Amygdala (tissue), 56 donors: Measurements from ENCODE around the gene CUX1.
A peak's percentile ranks its signal among the peaks of the same experiment; 100 is the strongest.

Source experiments
- DNase-seq, 56 donors: peaks; one replicate each; lab custom pipeline; 2025; lab: John Stamatoyannopoulos, UW

CUX1 gene

DNA sequence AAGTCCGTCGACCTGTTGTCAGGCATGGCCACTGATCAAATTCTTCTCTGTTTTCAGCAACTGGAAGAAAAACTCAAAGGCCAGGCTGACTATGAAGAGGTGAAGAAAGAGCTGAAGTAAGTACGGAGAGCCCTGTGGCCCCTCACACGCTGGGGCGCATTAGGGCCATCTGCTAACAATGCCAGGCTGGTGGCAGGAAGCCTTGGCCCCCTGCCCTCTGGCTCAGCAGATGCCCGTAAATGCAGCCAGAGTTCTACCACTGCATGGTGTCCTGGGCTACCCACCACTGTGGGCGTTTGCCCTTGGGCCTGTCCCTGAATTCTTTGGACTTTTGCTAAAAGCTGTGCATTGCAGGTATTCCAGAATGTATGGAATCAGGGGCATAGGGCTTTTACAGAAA lies 372.3 kb downstream of the CUX1 start:
- peak in 7 of 56 donors; percentile 3 to 25 (median 8) for DNase-seq

DNA sequence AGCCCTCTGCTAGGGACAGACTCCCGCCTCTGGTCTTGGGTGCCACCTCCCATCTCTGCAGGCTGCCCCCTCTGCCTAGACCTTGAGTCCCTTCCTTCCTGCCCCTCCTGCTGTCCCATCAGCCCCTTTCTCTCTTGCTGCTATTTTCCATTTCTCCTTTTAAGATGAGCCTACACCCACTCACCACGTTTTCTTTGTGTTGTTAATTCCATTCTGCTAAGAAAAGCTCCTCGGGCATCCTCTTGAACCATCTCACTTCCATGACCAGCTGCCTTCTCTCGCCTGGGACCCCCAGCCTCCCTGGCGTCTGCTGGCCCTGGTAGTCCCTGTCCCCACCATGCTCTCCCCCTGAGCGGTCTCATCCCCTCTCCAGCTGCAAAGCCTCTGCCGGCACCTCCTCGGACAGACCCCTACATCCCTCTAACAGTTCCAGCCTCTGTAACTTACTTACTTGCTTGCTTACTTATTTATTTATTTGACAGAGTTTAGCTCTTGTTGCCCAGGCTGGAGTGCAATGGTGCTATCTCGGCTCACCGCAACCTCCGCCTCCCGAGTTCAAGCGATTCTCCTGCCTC lies 373.4 kb downstream of the CUX1 start:
- DNase-seq: no peak

DNA sequence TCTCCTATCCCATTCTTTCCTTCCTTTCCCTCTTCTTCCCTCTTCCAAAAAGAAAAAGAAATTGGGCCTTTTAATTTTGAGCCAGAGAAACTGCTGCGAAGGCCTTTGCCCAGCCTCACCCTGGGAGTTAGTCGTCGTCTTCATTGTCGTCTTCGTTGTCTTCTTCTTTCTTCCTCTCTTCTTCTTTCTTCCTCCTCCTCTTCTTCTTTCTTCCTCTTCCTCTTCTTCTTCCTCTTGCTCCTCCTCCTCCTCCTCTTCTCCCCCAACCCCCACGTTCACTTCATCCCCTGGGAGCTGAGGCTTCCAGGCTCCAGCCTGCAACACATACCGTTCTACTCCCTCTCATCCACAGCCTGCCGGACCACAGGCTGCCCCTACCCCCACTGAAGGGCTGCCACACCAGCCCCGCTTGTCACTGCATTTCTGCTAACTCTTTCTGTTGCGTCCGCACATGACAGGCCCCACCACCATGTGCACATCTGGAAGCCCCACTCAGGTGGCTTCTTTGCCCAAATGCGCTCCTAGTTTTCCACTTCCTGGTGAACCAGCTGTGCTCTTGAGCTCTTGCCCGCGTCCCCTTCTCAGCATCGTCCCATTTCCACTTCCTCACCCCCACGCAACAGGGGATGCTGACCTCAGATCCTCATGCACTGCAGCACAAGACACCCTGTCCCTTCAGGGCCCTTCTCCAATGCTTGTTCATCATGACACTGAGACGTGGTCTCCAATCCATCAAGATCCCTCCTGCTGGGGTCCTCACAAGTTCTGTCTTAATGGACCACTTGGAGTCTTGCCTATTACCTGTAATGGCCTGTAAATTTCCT lies 374.3 kb downstream of the CUX1 start:
- no peak for DNase-seq

DNA sequence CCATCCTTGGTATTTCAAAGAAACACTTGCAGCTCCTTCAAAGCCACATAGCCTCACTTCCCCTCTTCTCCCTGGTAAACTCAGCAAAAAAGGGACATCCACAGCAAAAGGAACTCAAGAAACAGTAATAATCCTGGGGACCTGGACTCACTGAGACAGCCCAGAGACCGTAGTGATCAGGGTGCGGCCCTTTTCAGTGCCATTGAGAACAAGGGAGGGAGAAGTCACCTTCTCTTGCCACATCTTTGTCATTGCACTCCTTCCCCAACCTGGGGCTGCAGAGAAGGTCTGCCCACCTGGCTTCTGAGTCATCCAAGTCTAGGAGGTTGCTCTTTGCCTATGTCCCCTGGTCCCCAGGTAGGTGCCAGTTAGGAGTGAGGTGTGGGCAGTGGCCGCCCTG lies 375.4 kb downstream of the CUX1 start:
- no peak for DNase-seq

DNA sequence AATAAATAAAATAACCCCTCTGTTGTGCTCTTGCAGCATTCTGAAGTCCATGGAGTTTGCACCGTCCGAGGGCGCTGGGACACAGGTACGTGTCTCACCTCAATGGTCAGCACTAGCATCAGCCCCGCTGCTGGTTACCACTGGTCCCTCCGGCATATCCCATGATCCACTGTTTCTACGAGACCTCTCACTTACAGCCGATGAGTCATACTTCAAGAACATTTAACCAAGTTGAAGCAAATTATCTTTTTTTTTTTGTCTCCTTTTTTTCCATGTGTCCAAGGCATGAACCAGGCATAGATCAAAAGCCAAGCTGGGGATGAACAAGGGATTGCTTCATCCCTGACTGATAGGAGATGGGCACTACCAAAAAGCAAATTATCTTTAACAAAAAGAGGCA lies 376.4 kb downstream of the CUX1 start:
- DNase-seq: no peak

DNA sequence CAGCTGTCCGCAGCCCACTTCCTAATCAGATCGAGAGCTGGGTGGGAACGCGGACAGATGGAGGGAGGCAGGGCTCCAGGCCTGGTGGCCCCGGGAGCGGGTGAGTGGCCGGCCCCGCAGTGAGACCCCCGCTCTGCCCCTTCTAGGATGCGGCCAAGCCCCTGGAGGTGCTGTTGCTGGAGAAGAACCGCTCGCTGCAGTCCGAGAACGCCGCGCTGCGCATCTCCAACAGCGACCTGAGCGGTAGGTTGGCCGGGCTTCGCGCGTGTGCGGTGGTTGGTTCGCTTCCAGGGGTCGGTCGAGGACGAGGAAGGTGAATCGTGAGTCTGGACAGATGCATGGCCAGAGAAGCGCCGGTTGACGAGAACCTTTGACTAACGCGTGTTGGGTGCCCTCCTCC lies 377.9 kb downstream of the CUX1 start:
- no peak for DNase-seq

DNA sequence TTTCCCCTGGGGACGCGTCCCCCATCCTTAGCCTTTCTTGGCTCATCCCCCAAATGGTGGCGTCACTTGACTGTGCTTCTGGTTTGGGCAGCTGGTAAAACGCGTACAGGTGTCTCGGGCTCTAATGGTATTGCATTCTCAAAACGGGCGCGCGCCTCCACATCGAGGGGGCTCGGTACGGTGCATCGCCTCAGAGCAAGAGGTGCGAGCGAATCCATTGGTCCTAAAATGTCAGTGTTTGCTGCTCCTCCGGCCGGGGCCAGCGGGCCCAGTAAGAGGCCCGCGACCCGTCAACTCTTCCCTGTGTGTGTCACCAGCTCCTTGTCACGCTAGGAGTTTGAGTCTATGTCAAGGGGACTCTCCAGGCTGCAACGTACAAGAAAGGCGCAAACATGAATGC lies 378.6 kb downstream of the CUX1 start:
- DNase-seq: no peak

DNA sequence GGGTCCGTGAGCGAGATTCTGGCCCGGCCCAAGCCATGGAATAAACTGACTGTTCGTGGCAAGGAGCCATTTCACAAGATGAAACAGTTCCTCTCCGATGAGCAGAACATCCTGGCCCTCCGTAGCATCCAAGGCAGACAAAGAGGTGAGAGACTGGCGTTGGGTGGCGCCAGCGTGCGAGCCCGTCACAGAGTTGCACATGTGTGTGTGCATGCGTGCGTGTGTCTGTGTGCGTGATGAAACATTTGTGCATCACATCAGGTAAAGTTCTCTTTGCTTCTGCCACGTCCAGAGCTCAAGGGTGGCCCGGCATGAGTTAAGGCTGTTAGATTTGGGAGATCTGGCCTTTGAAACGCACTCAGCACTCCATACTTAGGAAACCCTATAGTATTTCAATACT lies 379.7 kb downstream of the CUX1 start:
- no peak for DNase-seq

DNA sequence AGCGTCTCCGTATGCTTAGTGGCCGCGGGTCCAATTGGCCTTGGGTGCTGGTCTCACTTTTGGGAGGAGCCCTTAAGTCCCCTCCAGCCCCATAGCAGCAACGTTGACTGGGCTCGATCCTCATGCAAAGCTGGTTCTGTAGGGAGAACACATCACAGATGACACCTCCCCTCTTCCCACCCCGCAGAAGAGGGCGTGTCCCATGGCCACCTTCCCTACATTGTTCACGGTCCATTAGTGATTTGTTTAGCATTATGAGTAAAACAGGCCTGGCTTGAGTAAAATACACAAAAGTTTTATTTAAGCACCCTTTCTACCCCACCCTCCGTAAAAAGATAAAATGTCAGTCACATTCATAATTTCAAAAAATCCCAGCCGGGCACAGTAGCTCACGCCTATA lies 380.2 kb downstream of the CUX1 start:
- no peak for DNase-seq

DNA sequence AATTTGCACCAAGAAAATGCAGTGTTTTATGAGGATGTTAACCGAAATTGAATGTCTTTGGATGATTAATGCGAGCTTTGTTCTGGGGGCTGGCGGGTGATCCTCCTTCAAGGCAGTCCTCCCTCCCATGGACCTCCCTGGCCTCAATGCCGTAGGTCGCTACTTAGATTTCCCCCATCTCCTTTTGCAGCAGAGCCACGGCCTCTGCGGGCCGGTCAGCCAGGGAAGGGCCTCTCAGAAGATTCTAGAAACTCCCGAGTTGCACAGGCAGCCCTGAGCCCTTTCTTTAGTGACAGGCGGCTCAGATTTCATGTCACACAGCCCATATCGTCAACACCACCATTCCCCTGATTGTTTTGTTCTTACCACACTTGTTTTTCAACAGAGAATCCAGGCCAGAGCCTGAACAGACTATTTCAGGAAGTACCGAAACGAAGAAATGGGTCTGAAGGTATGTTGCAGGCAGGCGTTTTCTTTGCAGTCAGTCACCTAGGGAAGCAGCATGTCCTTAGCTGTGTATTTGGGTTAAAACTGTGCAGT lies 381.1 kb downstream of the CUX1 start:
- no peak for DNase-seq

DNA sequence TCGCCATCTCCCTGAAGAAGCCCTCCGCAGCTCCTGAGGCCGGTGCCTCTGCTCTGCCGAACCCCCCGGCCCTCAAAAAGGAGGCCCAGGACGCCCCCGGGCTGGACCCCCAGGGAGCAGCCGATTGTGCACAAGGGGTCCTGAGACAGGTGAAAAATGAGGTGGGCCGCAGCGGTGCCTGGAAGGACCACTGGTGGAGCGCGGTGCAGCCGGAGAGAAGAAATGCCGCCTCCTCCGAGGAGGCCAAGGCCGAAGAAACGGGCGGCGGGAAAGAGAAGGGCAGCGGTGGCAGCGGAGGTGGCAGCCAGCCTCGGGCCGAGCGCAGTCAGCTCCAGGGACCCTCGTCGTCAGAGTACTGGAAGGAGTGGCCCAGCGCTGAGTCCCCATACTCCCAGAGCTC lies 384.1 kb downstream of the CUX1 start:
- no peak for DNase-seq

DNA sequence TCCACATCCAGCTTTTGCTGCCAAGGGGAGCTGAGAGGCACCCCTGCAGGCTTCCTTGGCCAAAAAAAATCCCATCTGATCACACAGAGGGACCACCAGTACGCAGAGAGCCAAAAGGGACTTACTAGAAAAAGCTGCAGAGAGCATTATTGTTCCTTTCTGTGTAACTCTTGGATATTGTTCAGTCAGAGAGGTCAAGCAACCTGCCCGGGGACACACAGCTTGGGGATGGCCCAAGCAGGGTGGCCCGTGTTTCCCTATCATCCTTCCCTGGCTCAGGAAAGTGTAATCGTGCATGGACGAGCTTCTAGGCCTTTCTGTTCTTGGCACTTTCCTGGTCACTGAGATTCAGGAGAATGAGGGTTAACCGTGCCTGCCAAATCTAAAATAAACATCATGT lies 385.1 kb downstream of the CUX1 start:
- no peak for DNase-seq

DNA sequence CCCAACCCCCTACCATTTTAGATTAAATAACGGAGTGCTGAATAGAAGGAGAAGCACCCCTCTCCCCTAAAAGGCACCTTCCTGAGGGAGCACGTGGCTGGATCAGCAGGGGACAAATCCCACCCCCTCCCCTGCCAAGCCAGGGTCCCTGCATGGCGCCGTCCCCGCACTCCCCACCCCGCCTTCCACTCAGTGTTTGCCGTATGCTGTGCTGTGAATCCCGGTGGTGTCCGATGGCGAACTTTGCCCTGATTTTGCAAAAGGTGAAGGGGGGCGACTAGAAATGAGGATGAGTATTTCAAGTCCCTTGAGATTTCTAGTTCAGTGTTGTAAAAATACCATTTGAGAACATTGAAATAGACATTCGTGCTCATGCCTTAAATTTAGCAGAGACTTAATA lies 385.8 kb downstream of the CUX1 start:
- DNase-seq: no peak

DNA sequence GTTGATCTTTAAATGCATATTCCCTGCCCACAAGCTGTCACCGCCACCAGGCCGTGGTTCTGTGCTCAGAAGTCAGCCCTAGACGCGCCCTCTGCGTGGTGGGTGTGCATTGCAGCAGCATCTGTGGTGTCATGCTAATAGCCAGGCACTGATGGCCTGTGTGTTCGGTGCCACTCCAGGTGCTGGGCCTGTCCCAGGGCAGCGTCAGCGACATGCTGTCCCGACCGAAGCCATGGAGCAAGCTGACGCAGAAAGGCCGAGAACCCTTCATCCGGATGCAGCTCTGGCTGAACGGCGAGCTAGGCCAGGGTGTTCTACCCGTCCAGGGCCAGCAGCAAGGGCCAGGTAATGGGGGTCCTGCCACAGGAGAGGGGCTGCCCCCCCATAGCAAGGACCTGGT lies 386.8 kb downstream of the CUX1 start:
- no peak for DNase-seq

DNA sequence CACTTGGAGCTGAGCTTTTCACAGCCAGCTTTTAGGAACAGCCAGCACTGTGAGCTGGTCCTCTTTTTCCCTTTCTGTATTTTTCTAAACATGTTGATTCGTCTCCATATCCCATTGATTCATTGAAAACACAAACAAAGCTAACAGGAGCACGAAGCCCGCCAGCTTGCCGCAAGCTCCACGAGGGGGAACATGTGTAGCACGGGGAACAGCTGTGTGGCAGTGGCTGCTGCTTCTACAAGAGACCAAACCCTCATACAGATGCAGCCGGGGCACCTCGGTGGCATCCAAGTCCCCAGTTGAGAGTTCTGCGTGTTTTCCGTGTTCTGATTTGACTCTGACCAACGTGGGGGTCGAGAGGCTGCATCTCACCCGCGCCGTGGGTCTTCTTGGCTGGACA lies 388.5 kb downstream of the CUX1 start:
- DNase-seq: peak in 17 of 56 donors; percentile 6 to 52 (median 25)

DNA sequence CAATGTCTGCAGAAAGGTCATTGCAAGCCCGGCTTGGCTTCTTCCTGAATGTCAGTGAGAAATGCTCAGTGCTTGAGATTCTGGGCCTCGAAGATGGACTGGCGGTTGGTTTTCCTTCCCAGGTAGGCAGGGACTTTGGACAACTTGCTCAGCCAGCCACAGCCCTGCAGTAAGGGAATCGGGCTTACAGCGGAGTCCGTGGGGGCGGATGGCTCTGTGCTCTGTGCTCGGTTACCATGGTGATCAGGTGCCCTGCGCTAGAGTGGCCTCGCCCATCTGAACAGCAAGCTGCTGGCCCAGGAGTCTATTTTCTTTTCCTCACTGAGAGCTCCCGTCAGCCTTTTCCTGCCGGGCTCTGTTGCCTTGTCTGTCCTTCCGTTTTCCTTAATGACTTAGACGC lies 391.4 kb downstream of the CUX1 start:
- peak in 12 of 56 donors; percentile 3 to 44 (median 12) for DNase-seq

DNA sequence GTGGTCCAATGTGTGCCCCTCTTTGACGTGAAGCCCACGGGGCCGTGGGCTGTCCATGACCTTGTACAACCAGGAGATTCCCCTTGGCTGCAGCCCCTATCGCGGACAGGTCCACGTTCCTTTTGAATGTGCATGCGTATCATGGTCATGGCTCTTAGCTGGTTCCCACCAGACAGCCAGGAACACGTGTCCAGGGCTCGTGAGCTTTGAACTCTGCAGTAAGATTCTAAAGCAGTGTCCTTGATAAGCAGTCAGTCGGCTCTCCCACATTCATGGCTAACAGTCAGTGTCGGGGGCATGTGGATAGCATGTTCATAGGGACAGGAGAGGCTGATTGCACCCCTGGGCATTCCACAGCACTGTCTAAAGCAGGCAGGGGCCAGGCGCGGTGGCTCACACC lies 393.4 kb downstream of the CUX1 start:
- no peak for DNase-seq

DNA sequence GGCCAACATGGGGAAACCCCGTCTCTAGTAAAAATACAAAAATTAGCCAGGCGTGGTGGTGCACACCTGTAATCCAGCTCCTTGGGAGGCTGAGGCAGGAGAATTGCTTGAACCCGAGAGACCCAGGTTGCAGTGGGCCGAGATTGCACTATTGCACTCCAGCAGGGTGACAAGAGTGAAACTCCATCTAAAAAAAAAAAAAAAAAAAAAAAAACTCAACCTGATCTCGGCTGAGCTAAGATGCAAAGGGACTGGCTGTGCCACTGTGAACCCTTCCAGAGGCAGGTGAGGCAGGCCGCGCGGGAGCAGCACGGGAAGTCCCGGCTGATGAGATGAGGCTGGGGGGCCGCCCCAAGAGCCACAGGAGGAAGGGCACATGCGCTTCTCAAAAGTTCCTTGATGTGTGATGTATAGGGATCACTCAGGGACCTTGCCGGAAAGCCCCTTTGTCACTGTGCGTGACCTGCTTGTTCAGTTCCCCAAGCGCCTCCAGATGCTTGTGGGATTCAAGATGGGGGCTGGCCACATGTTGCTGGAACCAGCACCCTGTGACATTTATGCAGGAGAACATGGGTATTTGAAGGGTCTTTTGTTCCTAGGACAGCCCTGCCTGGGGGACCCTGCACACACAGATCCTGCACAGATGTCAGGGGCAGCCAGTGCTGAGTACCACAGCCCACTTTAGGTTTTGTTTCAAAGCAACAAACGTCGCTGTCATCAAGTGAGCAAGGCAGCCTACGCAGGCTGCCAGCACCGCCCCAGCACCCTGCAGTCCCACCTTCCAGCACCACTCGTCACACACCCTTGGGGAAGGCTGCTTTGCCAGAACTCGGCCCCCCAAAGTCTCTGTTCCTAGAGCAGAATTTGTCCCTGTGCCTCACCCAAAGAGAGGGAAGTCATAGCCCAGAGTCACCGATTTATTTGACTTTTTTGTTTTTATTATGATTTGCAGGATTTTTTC lies 394.4 kb downstream of the CUX1 start:
- DNase-seq: peak in 1 of 56 donors; percentile 7

DNA sequence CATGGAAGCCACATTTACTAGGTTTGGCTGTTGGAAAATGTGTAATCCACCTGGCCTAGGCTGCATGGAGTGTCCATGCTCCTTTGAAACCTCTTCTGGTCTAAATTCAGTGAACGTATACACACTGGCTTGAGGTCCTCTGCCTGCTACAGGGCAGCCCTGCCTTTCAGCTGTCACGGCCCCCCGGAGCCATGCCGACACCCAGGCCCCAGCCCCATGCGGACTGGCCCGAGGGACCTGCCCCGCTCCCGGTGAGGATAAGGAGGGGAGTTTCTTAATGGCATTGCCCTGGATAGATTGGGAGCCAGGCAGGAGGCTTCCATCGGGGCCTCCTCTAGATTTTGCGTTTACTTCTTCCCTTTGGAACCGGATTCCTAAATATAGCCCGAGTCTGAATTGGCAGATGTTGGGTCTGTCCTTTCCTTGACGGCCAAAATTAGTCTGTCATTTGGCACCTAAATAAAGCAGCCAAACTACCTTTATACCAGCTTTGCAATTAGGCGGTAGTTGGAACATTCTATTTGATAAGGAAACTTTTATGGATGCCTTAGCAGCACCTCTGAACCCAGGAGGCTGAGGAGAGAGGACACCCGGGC lies 397.1 kb downstream of the CUX1 start:
- no peak for DNase-seq

DNA sequence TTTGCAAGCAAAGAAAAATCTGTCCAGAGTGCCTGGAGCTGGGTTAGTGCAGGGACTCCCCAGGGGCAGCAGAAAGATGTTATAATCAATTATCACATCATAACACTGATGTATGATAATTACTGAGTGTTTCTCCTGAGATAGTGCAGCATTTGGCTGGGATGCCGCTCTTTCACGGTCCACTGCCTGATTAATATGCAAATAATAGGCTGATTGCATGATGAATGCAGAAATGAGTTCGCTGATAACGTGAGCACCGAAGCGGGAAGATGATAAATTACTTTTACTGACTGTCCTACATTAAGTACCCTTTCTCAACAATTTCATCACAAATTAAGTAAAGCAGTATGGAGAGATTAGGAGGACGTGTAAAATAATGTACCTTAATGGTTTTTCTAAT lies 397.8 kb downstream of the CUX1 start:
- no peak for DNase-seq

DNA sequence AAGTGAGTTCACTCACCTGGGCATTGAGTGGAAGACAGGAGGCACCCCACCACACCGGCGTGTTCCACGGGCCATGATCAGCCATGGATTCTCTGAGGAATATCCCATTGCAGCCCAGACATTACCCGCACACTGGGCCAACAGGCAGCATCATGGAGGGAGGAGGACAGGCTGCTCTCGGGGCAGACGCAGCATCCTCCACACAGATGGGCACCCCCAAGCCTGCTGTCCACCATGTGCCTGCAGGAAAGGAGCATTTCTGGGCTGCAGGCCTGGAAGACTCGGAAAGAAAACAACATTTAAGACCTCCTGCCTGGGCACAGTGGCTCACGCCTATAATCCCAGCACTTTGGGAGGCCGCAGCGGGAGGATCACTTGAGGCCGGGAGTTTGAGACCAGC lies 398.3 kb downstream of the CUX1 start:
- no peak for DNase-seq
